ENCODE measurements around the gene SLCO1A2.

SLCO1A2 gene

GRCh38 chr12:21330682-21331253 is 3.9 kb downstream of the SLCO1A2 start:
- in situ Hi-C loops (cut with HindIII; ENCODE audit: low sequenced_read_pairs): no loop called here

DNA sequence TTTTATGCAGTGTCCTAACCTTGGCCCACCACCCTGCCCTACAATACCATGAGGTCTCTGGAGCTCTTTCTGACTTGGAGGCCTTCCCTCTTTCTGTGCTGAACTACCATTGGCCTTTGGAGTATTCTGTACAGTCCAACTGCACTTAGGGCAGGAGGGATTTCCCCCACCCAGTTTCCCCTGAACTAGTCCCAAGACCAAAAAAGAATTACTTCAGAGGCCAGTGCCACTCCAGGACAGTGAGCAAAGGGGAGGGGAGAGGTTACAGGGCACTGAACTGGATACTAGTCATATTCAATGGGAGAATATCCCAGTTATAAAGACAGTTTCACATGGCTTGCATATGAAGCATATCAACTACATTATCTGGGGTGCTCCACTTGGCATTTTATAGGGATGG is 6.1 kb downstream of the SLCO1A2 start:
- in situ Hi-C loops (cut with HindIII; ENCODE audit: low sequenced_read_pairs): no loop called here

DNA sequence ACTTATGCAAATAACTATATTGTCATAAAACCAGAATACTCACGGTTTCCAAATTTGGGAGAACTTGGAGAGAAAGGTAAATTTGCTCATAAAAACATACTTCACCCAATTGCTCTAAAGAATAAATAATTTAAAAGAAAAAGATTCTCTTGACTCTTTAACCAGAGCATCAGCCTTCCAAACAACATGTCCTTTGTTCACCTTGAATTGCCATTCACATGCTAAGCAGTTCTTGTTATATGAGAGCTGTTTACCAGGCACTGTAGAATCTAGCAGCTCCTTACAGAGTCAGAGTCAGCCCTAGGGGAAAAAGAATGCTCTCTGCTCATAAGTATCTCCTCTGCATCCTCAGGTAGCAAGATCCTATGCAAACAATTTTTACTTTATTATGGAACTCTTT is 10.2 kb downstream of the SLCO1A2 start:
- in situ Hi-C loops (cut with HindIII; ENCODE audit: low sequenced_read_pairs): no loop called here

- in situ Hi-C loops (cut with HindIII; ENCODE audit: low sequenced_read_pairs): no loop called here
These were observed 11.0 kb downstream of the SLCO1A2 start for GRCh38 chr12:21323736-21324135.

DNA sequence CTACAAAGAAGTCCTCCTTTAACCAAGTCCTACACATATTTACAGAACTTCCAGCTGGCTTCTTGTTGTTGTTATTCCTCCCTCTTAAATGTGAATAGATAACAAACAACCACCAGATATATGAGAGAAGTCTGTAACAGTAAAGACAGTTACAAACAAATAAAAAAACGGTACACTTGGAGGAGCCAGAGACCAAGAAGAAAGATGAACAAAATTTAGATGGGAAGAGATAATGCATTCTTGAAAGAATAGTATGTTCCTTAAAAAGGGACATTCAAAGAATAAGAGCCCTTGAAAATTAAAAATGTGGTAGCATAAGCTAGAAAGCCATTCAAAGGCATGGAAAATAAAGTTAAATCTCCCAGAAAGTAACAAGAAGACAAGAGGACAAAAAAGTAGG is 25.9 kb downstream of the SLCO1A2 start:
- in situ Hi-C loops (cut with HindIII; ENCODE audit: low sequenced_read_pairs): no loop called here

DNA sequence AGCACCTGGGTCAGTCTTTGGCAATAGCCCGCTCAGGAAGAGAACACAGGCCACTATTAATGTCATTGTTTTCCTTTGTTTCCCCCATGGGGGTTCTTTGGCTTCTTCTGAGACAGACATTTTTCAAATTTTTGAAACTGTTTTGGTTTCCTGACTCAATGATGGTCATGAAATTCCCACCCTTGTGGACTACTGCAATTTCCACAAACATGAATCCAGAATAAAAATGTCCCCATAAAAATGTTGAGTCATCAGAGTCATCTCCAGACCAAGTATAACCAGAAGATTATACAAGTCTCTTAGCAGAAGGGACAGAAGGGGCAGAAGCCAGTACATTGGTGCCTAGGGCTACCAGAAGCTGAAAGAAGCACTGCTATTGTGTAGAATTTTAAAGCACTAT is 29.1 kb downstream of the SLCO1A2 start:
- in situ Hi-C loops (cut with HindIII; ENCODE audit: low sequenced_read_pairs): no loop called here

DNA sequence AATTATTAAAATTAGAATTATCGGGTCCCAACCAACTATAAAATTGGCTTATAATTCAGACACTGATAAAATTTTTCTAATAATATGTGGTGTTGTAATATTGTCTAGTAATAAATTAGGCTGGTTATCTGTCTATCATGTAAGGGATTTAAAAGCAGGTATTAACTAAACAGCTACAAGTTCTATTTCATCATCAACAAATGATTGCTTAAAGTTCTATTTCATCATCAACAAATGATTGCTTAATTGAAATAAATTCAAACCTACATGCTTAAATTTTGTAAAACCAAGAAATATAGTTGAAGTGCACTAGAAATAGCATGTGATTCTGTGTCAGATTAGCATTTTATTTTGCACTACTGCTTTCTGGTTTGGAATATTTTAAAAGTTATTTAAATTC is 34.1 kb downstream of the SLCO1A2 start:
- in situ Hi-C loops (cut with HindIII; ENCODE audit: low sequenced_read_pairs): no loop called here

DNA sequence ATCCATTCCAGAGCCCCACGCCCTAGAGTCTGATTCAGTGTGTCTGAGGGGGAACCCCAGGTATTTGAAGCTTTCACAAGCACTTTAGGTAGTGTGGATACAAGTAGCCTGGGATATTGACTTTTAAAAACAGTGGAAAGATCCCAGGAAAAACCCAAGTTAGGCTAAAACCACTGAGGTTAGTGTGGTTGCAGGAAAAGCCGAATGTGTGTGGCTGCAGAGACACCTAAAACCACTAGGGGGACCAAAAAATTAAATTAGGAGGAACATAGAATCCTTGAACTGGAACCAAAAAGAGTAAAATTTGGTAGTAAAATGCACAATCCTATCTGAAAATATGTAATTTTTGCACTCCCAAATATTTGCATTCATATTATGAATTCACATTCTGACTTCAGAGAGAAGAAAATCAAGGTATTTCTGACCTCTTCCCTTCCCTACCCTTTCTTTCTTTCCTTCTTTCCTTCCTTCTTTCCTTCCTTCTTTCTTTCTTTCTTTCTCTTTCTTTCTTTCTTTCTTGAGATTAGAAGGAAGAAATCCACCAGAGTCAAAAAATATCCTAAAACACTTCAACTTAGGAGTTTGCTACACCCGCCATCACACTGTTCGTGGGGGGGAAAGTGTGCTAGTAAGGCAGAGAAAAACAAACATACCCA is 37.8 kb downstream of the SLCO1A2 start:
- in situ Hi-C loops (cut with HindIII; ENCODE audit: low sequenced_read_pairs): no loop called here

DNA sequence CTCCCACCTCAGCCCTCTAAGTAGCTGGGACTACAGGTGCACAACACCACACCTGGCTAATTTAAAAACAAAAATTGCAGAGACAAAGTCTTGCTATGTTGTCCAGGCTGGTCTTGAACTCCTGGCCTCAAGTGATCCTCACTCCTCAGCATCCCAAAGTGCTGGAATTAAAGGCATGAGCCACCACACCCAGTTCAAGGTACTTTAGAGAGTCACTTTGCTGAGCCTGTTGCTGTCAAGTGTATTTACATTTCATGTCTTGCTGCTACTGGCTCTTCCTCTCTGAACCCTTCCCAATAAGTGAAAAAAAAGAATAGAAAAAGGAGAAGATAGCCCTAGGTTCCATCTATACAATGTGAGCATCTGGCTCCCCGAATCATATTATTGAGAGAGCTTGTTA is 38.4 kb downstream of the SLCO1A2 start:
- in situ Hi-C loops (cut with HindIII; ENCODE audit: low sequenced_read_pairs): no loop called here

DNA sequence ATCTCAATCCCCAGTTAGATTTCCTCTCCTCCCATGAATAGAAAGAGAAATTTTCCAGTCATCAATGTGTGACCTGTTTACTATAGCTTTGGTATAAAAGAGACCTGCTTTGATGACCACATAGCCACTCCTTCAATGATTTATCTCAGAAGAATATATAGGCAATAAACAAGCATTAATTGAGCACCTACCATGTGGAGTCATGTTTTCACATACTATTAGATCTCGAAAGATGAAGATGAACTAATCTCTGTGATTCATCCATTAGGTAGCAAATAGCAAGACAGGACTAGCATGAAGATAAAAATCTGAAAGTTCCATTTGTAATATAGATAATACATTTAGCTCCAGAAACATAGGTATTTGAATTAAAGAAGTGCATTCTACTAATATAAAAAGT is 40.5 kb downstream of the SLCO1A2 start:
- in situ Hi-C loops (cut with HindIII; ENCODE audit: low sequenced_read_pairs): no loop called here

DNA sequence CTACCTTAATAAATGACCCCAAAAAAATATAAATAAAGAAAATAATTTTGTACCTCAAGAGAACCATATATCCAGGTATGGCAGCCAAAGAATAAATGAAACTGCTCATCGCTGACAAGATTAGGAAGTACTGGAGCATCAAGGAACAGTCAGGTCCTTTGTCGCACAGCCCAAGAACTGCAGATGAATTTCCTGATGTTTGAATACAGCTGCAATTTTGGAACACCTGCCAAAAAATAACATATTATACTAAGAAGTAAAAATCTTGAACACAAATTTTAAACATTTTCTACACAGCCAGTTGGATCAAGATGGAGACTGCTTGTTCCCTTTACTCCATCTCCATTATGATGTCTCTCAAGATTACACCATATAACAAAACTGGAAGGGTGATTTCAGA is 42.6 kb downstream of the SLCO1A2 start:
- in situ Hi-C loops (cut with HindIII; ENCODE audit: low sequenced_read_pairs): no loop called here

DNA sequence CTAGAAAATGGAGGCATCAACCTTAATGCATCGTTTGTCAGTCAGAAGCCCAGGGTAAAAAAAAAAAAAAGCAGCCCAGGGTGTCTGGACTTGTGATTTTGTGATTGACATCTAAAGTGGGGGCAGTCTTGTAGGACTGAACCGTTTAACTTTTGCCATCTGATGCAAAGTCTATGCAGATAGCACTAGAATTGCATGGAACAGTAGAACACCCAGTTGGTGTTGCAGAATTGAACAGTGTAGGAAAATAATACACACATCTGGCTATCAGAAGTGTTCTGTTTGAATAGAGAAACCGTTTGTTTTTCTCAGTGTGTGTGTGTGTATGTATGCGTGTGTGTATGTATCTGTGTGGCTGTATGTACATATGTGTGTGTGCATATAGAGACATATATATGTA is 45.0 kb downstream of the SLCO1A2 start:
- in situ Hi-C loops (cut with HindIII; ENCODE audit: low sequenced_read_pairs): no loop called here

DNA sequence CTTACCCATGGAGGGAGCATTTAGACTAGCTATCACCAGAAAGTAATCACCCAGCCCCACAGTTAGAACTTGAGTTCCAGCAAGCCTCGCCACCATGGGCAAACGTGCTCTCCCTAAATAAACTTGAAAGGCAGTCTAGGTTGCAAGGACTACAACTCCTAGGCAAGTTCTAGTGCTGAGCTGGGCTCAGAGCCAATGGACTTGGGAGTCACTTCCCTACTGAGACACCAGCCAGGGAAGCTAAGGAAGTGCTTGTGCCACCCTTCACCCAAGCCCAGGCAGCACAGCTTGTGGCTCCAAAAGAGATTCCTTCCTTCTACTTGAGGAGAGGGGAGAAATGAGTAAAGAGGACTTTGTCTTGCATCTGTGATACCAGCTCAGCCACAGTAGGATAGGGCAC is 57.9 kb downstream of the SLCO1A2 start:
- in situ Hi-C loops (cut with HindIII; ENCODE audit: low sequenced_read_pairs): no loop called here

DNA sequence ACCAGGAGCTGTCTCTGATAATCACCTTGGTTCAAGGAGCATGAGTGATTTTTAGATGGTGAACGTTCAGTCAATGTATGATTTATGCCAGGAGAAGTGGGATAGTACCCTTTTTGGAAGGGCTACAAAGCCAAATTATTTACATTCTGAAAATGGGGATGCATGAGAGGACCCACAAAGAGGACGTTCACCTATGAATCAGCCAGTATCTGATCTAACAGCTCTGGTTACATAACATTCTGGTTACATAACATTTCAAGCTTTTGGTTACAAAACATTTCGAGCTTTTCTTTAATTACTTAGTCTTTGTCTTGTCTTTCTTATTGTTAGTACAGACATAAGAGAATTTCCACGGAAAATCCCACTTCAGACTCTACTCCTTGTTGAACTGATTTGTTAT is 68.8 kb downstream of the SLCO1A2 start:
- in situ Hi-C loops (cut with HindIII; ENCODE audit: low sequenced_read_pairs): no loop called here

DNA sequence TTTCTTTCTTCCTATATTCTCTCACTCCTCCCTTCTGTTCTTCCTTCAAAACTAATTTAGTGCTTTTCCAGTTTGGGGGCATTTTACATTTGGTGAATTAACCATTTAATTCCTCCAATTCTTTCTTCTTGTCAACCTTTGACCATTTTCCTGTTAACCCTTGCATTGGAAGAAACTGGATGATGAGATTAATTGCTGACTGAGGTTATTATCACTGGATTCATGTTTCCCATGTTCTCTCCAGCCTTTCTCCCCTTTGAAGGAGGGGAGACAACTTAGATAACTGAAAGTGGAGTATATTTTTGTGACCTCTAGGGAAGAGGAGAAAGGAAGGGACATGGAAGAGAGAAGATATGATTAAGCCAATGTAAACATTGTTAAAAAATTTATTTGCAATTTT is 70.5 kb downstream of the SLCO1A2 start:
- in situ Hi-C loops (cut with HindIII; ENCODE audit: low sequenced_read_pairs): no loop called here

DNA sequence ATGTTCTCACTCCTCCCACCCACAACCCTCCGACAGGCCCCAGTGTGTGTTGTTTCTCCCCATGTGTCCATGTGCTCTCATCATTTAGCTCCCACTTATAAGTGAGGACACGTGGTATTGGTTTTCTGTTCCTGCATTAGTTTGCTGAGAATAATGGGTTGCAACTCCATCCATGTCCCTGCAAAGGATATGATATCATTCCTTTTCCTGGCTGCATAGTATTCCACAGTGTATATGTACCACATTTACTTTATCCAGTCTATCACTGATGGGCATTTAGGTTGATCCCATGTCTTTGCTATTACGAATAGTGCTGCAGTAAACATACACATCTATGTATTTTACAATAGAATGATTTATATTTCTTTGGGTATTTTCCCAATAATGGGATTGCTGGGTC is 77.5 kb downstream of the SLCO1A2 start:
- in situ Hi-C loops (cut with HindIII; ENCODE audit: low sequenced_read_pairs): no loop called here

GRCh38 chr12:21252070-21252469 is 82.6 kb downstream of the SLCO1A2 start:
- in situ Hi-C loops (cut with HindIII; ENCODE audit: low sequenced_read_pairs): loop anchor here (5.0 kb wide), 1 partner anchor 35 kb away; no protein-coding TSS in a partner anchor

DNA sequence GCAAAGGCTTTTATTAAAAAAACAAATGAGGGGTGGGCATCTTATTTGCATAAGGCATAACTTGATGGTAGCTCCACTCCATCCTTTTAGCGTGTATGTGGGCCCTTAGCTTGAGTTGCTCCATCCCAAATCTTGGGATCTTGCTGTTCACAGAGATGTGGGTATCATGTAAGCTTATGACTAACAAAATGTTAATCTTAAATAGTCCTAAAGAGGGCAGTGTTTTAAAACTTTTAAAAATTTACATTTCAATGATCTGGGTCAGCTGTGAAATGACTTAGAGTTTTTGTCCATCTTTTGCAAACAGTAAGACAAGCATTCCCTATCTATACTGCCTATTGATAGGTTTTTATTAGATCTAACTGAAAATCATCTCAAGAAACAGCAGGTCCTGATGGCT is 86.0 kb downstream of the SLCO1A2 start:
- in situ Hi-C loops (cut with HindIII; ENCODE audit: low sequenced_read_pairs): no loop called here

- in situ Hi-C loops (cut with HindIII; ENCODE audit: low sequenced_read_pairs): no loop called here
These were observed 94.9 kb downstream of the SLCO1A2 start for GRCh38 chr12:21239866-21240265.

- in situ Hi-C loops (cut with HindIII; ENCODE audit: low sequenced_read_pairs): no loop called here
These were observed 100.3 kb downstream of the SLCO1A2 start for GRCh38 chr12:21234395-21234794.

- in situ Hi-C loops (cut with HindIII; ENCODE audit: low sequenced_read_pairs): no loop called here
These were observed 110.8 kb downstream of the SLCO1A2 start for GRCh38 chr12:21223930-21224329.

DNA sequence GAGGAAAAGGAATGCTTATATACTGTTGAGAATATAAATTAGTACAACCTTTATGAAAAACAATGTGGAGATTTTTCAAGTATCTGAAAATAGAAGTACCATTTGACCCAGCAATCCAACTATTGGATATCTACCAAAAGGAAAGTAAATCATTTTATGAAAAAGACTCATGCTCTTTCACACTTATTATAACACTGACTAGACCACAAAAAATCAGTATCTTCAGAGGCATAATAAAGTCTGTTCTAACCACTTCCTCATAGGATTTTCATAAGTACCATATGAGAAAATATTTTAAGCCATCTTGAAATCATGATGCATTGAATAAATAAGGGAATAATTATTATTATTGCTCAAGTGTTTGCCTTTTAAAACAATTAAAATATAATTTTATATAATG is 112.9 kb downstream of the SLCO1A2 start:
- in situ Hi-C loops (cut with HindIII; ENCODE audit: low sequenced_read_pairs): no loop called here

GRCh38 chr12:21221072-21221471 is 113.6 kb downstream of the SLCO1A2 start:
- in situ Hi-C loops (cut with HindIII; ENCODE audit: low sequenced_read_pairs): no loop called here
